ENCODE measurements around the gene RHOA.

DNA sequence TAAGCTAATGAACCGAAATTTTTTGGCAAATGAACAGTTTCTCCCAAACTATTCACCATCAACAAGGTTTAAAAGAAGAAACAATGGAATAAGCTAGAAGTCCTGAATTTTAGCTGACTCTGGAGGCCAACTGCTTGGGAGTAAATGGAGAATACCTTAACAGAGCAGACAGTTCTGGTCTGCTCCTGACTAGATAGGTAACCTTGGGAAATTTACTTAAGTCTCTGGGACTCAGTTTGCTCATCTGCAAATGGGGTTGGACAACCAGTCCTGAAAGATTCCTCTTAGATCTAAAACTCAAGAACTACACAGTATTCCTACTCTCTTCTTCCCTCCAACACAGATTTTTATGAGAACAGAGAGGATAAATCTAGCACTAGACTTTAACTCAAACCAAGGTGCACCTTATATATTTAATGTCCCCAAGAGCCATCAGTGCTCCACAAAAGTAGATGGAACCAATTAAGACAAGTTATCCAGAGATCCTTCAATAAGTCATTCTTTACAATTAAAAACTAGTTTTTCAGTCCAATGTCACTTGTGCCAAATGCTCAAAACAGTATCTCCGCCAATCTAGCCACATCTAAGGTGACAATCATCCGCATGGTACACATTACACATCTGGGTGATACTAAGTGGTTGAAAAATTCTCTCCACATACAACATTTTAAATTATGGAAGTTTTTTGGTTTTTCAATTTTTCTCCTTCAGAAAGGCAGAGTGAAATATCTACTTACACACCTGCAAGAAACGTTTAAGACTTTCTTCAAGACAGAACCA is 1.5 kb downstream of the RHOA start:
- TF ChIP-seq, protein P1, sequence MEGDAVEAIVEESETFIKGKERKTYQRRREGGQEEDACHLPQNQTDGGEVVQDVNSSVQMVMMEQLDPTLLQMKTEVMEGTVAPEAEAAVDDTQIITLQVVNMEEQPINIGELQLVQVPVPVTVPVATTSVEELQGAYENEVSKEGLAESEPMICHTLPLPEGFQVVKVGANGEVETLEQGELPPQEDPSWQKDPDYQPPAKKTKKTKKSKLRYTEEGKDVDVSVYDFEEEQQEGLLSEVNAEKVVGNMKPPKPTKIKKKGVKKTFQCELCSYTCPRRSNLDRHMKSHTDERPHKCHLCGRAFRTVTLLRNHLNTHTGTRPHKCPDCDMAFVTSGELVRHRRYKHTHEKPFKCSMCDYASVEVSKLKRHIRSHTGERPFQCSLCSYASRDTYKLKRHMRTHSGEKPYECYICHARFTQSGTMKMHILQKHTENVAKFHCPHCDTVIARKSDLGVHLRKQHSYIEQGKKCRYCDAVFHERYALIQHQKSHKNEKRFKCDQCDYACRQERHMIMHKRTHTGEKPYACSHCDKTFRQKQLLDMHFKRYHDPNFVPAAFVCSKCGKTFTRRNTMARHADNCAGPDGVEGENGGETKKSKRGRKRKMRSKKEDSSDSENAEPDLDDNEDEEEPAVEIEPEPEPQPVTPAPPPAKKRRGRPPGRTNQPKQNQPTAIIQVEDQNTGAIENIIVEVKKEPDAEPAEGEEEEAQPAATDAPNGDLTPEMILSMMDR (IDR thresholded peaks at IDR 0.05): no peak
- no peak for TF ChIP-seq POLR2A (IDR thresholded peaks at IDR 0.05)

Data from breast epithelium (tissue), 3 donors.